Endothelial cell (in vitro differentiated cells): ENCODE data around the gene DSCAML1. TPM values are rescaled to one million over a fixed set of nuclear protein-coding genes. Genes with fewer than 3 reads are reported as not detected.

Source experiments
- DNase-seq: peaks from one replicate; pipeline ENCODE4 v3.0.0; 2021; ENCODE audit warnings: low spot score
- H3K27ac Mint-ChIP-seq: one replicate; pipeline ENCODE4 v1.8.0; 2021; ENCODE audit warnings: mixed read lengths, inconsistent platforms; ENCODE audit not compliant: unreplicated experiment
- H3K27me3 Mint-ChIP-seq: one replicate; pipeline ENCODE4 v1.8.0; 2021; ENCODE audit warnings: mild to moderate bottlenecking, moderate library complexity, mixed read lengths, inconsistent platforms; ENCODE audit not compliant: unreplicated experiment
- H3K36me3 Mint-ChIP-seq: one replicate; pipeline ENCODE4 v1.8.0; 2021; ENCODE audit warnings: mild to moderate bottlenecking, low read depth, mixed read lengths, inconsistent platforms; ENCODE audit not compliant: unreplicated experiment
- H3K4me1 Mint-ChIP-seq: one replicate; pipeline ENCODE4 v1.8.0; 2021; ENCODE audit warnings: mild to moderate bottlenecking, mixed read lengths, inconsistent platforms; ENCODE audit not compliant: unreplicated experiment
- H3K4me3 Mint-ChIP-seq: one replicate; pipeline ENCODE4 v1.8.0; 2021; ENCODE audit warnings: mild to moderate bottlenecking, mixed read lengths, inconsistent platforms; ENCODE audit not compliant: unreplicated experiment
- H3K9me3 Mint-ChIP-seq: one replicate; pipeline ENCODE4 v1.8.0; 2021; ENCODE audit warnings: mixed read lengths, inconsistent platforms; ENCODE audit not compliant: unreplicated experiment
- CTCF ChIP-seq: fragments of 200-600 bp; sonication (generic); IDR thresholded peaks from one replicate; pipeline ENCODE4 v1.5.0; 2021; ENCODE audit warnings: antibody characterized with exemption; ENCODE audit not compliant: unreplicated experiment
- total RNA-seq: library from RNA; stranded (reverse); fragmentation: NEBNext Ultra II Directional; extraction: Animal tissue kit (Norgen Biotek cat#: 25700); gene quantifications from one replicate; pipeline ENCODE4 v1.2.1, GENCODE V29; 2021; ENCODE audit not compliant: unreplicated experiment

The DSCAML1 gene
- total RNA-seq, 1 donor from 2014 or later, result 3.8 TPM

- Mint-ChIP-seq H3K4me3 (no peak overlapping the region), H3K27me3 (peaks cover 11% of the 10 kb centered on the region), H3K4me1 (no peaks in the 10 kb centered on the region), H3K36me3 (no peaks in the 10 kb centered on the region), H3K9me3 (no peaks in the 10 kb centered on the region), H3K27ac (no peak overlapping the region)
- DNase-seq, result no peak
- no peak for TF ChIP-seq CTCF
Observed at GRCh38 chr11:117679461-117679860, 117.6 kb downstream of the DSCAML1 start.

GRCh38 chr11:117678658-117679406, 118.2 kb downstream of the DSCAML1 start:
- TF ChIP-seq CTCF, result no peak
- Mint-ChIP-seq H3K36me3 (no peaks in the 10 kb centered on the region), H3K4me3 (no peak overlapping the region), H3K4me1 (no peaks in the 10 kb centered on the region), H3K27ac (no peak overlapping the region), H3K27me3 (peaks cover 11% of the 10 kb centered on the region), H3K9me3 (no peaks in the 10 kb centered on the region)
- DNase-seq, result no peak

DNA sequence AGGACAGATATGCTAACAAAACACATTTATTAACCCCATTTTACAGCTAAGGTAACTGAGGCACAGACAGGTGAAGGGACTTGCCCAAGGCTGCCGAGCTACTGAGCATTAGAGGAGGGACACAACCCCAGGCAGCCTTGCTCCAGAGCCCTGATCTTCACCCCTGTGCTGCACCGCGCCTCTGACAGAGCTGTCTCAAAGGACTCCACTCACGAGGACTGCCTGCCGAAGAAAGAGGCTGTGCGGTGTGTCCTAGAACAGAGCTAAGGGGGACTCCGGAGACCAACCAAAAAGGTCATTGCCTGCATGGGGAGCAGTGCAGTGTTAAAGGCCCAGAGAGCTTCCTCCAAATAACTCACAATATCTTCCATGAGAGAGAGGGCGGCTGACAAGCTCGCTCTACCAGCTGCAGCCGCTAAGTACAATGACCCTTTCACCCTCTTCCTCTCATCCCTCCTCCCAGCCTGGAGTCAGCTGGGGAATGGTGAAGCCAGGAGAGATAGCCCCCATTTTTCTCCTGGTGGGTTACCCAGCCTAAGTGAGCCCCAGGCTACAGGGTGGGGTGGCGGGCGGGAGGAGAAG, 119.2 kb downstream of the DSCAML1 start:
- Mint-ChIP-seq H3K4me1 (no peaks in the 10 kb centered on the region), H3K36me3 (no peaks in the 10 kb centered on the region), H3K9me3 (no peaks in the 10 kb centered on the region), H3K4me3 (no peak overlapping the region), H3K27me3 (peaks cover 11% of the 10 kb centered on the region), H3K27ac (no peak overlapping the region)
- DNase-seq, result no peak
- TF ChIP-seq CTCF, result no peak

- H3K4me3 Mint-ChIP-seq, result no peak overlapping the region
- H3K4me1 Mint-ChIP-seq, result no peaks in the 10 kb centered on the region
Observed at GRCh38 chr11:117676501-117676900, 120.5 kb downstream of the DSCAML1 start.

More at GRCh38 chr11:117676501-117676900, 120.5 kb downstream of the DSCAML1 start:
- no peaks in the 10 kb centered on the region for H3K36me3 Mint-ChIP-seq
- no peaks in the 10 kb centered on the region for H3K9me3 Mint-ChIP-seq
- H3K27ac Mint-ChIP-seq, result no peak overlapping the region
- peaks cover 7% of the 10 kb centered on the region for H3K27me3 Mint-ChIP-seq
- no peak for DNase-seq
- TF ChIP-seq CTCF, result no peak
